HepG2 (cell line): ENCODE data around the gene APLF. TPM values are rescaled to one million over a fixed set of nuclear protein-coding genes. Genes with fewer than 3 reads are reported as not detected.
"Not testable (repeated sequence)": the region's sequence is repeated elsewhere in the genome, so short reads cannot be mapped to it uniquely, and the experiment has no call there.

Experiments used
- ATAC-seq: fragments of 200-7000 bp; cut with Tn5 transposase; 3 replicates; pipeline ENCODE4 v1.9.1; 2020; ENCODE audit warnings: mild to moderate bottlenecking, moderate library complexity
- BruUV-seq: library from RNA; stranded (reverse); fragments of 400-500 nt; replicated peaks from 2 replicates; lab custom pipeline; 2021; lab: Mats Ljungman, UMichigan
- CTCF ChIA-PET: fragments of 300-600 bp; formaldehyde crosslinking; extraction: SDS; loops from one replicate; lab custom pipeline; 2021; ENCODE audit warnings: low total read pairs, inconsistent platforms, low intra/inter-chr PET ratio; lab: Yijun Ruan, JAX
- POLR2A ChIA-PET: fragments of 350-600 bp; sonication (Branson Sonifier 250); formaldehyde crosslinking; loops from one replicate; lab custom pipeline; 2020; ENCODE audit warnings: antibody characterized with exemption, inconsistent platforms; lab: Yijun Ruan, JAX
- DNase-seq: peaks from one replicate; pipeline ENCODE4 v3.0.0-alpha.2; 2015; ENCODE audit warnings: low spot score
- FAIRE-seq: peaks from 3 replicates; lab custom pipeline; 2011; peaks lifted over from hg19 to GRCh38; lab: Jason Lieb, UNC
- H2AFZ ChIP-seq: one replicate; pipeline ENCODE4 v1.6.1; 2011; ENCODE audit warnings: low read length, inconsistent platforms
- H3K27ac ChIP-seq: fragments of 300-600 bp; 3 replicates; pipeline ENCODE4 v1.8.0; 2011; ENCODE audit warnings: mixed run types, mild to moderate bottlenecking, mixed read lengths, low read length, inconsistent platforms; ENCODE audit not compliant: insufficient read depth; ENCODE audit errors: extremely low read length
- H3K27me3 ChIP-seq, 2 experiments: fragments of 200-600 bp in 1 of 2; 2 replicates in 1 of 2; 3 replicates in 1 of 2; pipeline versions ENCODE4 v1.6.0 to v1.8.0; 2011; ENCODE audit warnings: low read length in 2 of 2, mild to moderate bottlenecking in 2 of 2, moderate library complexity in 2 of 2, inconsistent platforms in 1 of 2; ENCODE audit not compliant: insufficient read depth in 2 of 2, control insufficient read depth in 1 of 2
- H3K36me3 ChIP-seq, 2 experiments: fragments of 200-600 bp in 1 of 2; replicated peaks in 1 of 2; 2 replicates in 1 of 2; 3 replicates in 1 of 2; pipeline versions ENCODE4 v1.5.1 to v1.8.0; 2011; ENCODE audit warnings: low read length in 2 of 2, inconsistent platforms in 1 of 2; ENCODE audit not compliant: insufficient read depth in 2 of 2, control insufficient read depth in 1 of 2
- H3K4me1 ChIP-seq: 2 replicates; pipeline ENCODE4 v1.5.1; 2012; ENCODE audit warnings: low read length, inconsistent platforms; ENCODE audit not compliant: insufficient read depth
- H3K4me2 ChIP-seq: 2 replicates; pipeline ENCODE4 v1.6.0; 2011; ENCODE audit warnings: low read depth, low read length, inconsistent platforms
- H3K4me3 ChIP-seq, 3 experiments: fragments of 200-600 bp in 1 of 3; sonication (generic), shearing (Covaris generic) in 1 of 3; replicated peaks in 1 of 3; 2 replicates each; pipeline ENCODE4 v1.5.1; 2011 to 2016; ENCODE audit warnings: low read length in 3 of 3, inconsistent platforms in 2 of 3, low read depth in 2 of 3, mild to moderate bottlenecking in 2 of 3, control low read depth in 1 of 3, mixed read lengths in 1 of 3; ENCODE audit not compliant: insufficient read depth in 1 of 3
- H3K79me2 ChIP-seq: one replicate; pipeline ENCODE4 v1.6.1; 2011; ENCODE audit warnings: low read length, inconsistent platforms; ENCODE audit not compliant: insufficient read depth
- H3K9ac ChIP-seq: 2 replicates; pipeline ENCODE4 v1.6.0; 2011; ENCODE audit warnings: mild to moderate bottlenecking, low read depth, low read length, inconsistent platforms; ENCODE audit not compliant: insufficient read depth
- H3K9me3 ChIP-seq: 2 replicates; pipeline ENCODE4 v1.5.1; 2012; ENCODE audit warnings: mild to moderate bottlenecking, low read length
- H4K20me1 ChIP-seq: 2 replicates; pipeline ENCODE4 v1.6.0; 2011; ENCODE audit warnings: inconsistent platforms, mild to moderate bottlenecking, low read length, moderate library complexity; ENCODE audit not compliant: insufficient read depth
- BHLHE40 ChIP-seq: IDR thresholded peaks from 2 replicates; pipeline ENCODE4 v1.6.1; 2011; ENCODE audit warnings: low read length, improper control_type of control experiment
- NFATC3 ChIP-seq: sonication (generic); formaldehyde crosslinking; IDR thresholded peaks from 2 replicates; pipeline ENCODE4 v1.5.1; 2020; ENCODE audit warnings: mild to moderate bottlenecking, missing genetic modification reagents
- RBM22 ChIP-seq: fragments of 200-400 bp; formaldehyde crosslinking; optimal IDR thresholded peaks from 2 replicates; pipeline ENCODE3; 2017; ENCODE audit warnings: mild to moderate bottlenecking, low read length, moderate library complexity
- SYNCRIP ChIP-seq: fragments of 200-400 bp; formaldehyde crosslinking; IDR thresholded peaks from 2 replicates; pipeline ENCODE4 v1.6.1; 2018; ENCODE audit warnings: mild to moderate bottlenecking, low read depth, low read length; ENCODE audit not compliant: insufficient read depth
- ZNF160 ChIP-seq: sonication (generic); formaldehyde crosslinking; IDR thresholded peaks from 2 replicates; pipeline ENCODE4 v1.8.0; 2022; ENCODE audit warnings: mild to moderate bottlenecking, inconsistent platforms, missing genetic modification reagents
- ZNF431 ChIP-seq: sonication (generic); formaldehyde crosslinking; IDR thresholded peaks from 2 replicates; pipeline ENCODE4 v1.9.0; 2022; ENCODE audit warnings: missing genetic modification reagents, low read depth, mild to moderate bottlenecking, borderline replicate concordance
- ZNF441 ChIP-seq: sonication (generic); formaldehyde crosslinking; IDR thresholded peaks from 2 replicates; pipeline ENCODE4 v1.7.0; 2021; ENCODE audit warnings: missing genetic modification reagents, borderline replicate concordance
- WGBS: methylation state at CpG from one replicate; pipeline ENCODE4 v1.1.6; 2017; ENCODE audit warnings: low lambda C conversion rate; 5-methylcytosine and 5-hydroxymethylcytosine counted together
- in situ Hi-C: cut with HindIII; loops from 2 replicates; pipeline ENCODE4 v1.10.0; 2017; ENCODE audit warnings: low pct_unique_long_range_greater_than_20kb; ENCODE audit not compliant: extremely low pct_ligation_motif_present
- intact Hi-C: fragments of 100-400 bp; cut with micrococcal nuclease; formaldehyde crosslinking; loops from one replicate; pipeline ENCODE4 v1.10.0; 2022; ENCODE audit not compliant: unreplicated experiment
- polyA plus RNA-seq, 8 experiments: library from polyadenylated mRNA; depleted of rRNA in 3 of 8; stranded (reverse) in 7 of 8; unstranded in 1 of 8; fragments of >200 nt; fragmentation: Illumina TruSeq in 4 of 8; extraction: Trizol in 4 of 8; gene quantifications; 2 replicates each; pipeline versions ENCODE4 v1.2.1 to v1.2.3, GENCODE V29; 2011 to 2016; ENCODE audit warnings: low read depth in 4 of 8, missing spikeins in 1 of 8, mixed read lengths in 1 of 8; ENCODE audit not compliant: insufficient read depth in 1 of 8
- total RNA-seq, 5 experiments: library from RNA; depleted of rRNA; stranded (reverse); fragments of >200 nt; fragmentation: Illumina TruSeq; extraction: Trizol; gene quantifications; 2 replicates each; pipeline ENCODE4 v1.2.3, GENCODE V29; 2016; ENCODE audit warnings: low read depth in 1 of 5
- TF ChIP-seq, protein P1 (sequence below): sonication (generic); formaldehyde crosslinking; IDR thresholded peaks from 2 replicates; pipeline ENCODE4 v1.5.0; 2020; ENCODE audit warnings: mild to moderate bottlenecking, missing genetic modification reagents, borderline replicate concordance

APLF gene
- total and polyA plus RNA-seq, 2 of the 13 experiments (the other 11 are each of a cell fraction or from before 2014, with no cell fraction given), result 0.45 to 2.2 TPM

DNA sequence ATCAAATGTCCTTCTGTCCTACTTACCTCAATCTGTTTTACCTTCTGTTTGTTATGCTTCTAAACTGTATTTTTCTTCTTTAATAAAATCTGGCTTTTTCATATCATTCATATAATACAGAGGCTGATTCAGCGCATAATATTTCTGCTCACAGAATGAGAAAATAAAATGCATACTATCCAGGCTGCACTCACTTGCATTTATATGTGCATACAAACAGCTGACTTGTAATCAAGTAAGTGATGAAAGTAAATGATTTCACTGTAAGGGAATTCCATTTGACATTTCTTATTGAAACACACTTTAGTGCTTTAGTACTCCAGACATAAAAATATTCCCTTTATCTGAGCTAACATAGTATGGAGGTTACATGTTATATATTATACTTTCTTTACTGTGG, 100.7 kb downstream of the APLF start (continued):
- no peak for TF ChIP-seq SYNCRIP
- no peak for TF ChIP-seq ZNF431 (CRISPR knock-in tag)
- TF ChIP-seq ZNF441 (CRISPR knock-in tag), result no peak
- TF ChIP-seq, protein P1, sequence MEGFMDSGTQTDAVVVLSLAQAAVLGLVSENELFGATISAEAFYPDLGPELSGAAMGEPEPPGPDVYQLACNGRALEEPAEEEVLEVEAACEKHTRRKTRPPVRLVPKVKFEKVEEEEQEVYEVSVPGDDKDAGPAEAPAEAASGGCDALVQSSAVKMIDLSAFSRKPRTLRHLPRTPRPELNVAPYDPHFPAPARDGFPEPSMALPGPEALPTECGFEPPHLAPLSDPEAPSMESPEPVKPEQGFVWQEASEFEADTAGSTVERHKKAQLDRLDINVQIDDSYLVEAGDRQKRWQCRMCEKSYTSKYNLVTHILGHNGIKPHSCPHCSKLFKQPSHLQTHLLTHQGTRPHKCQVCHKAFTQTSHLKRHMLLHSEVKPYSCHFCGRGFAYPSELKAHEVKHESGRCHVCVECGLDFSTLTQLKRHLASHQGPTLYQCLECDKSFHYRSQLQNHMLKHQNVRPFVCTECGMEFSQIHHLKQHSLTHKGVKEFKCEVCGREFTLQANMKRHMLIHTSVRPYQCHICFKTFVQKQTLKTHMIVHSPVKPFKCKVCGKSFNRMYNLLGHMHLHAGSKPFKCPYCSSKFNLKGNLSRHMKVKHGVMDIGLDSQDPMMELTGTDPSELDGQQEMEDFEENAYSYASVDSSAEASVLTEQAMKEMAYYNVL (CRISPR knock-in tag), result no peak
- TF ChIP-seq ZNF160 (CRISPR knock-in tag), result no peak

DNA sequence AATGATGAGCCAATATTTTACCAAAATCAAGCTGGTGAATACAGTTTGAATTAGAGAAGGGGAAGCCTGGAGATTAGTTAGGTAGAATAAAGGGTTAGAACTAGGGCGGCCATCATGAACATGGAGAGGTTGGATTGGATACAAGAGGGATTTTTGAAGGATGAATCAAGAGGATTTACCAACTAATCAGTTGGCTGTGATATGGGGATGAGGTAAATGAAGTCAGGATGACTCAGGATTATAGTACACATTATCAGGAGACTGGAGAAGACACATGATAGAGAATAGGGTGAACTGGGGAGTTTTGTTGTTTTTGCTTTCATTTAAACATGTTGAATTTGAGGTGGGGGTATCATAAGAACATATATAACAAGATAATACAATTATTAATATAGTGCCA, 102.2 kb downstream of the APLF start:
- DNase-seq, result no peak
- 24% methylated on average over 1 of the region's 1 CpG for WGBS
- in situ Hi-C loops, result loop anchor here (5.0 kb wide), 1 partner anchor 98 kb away; no protein-coding TSS in a partner anchor
- POLR2A ChIA-PET, result no interaction called here
- Histone ChIP-seq H3K4me3 (no peak overlapping the region), H3K9me3 (no peaks in the 10 kb centered on the region), H3K4me2 (no peak overlapping the region), H3K4me1 (no peaks in the 10 kb centered on the region), H3K36me3 (no peaks in the 10 kb centered on the region), H3K27me3 (no peaks in the 10 kb centered on the region), H4K20me1 (no peaks in the 10 kb centered on the region), H3K9ac (no peak overlapping the region), H3K27ac (no peak overlapping the region), H2AFZ (no peak overlapping the region), H3K79me2 (no peaks in the 10 kb centered on the region)
- ATAC-seq, result no peak
- FAIRE-seq, result no peak
- TF ChIP-seq NFATC3 (CRISPR knock-in tag) (no peak), RBM22 (no peak), BHLHE40 (no peak)
- no TSS peak for BruUV-seq
- CTCF ChIA-PET, result no interaction called here
- intact Hi-C loops, result no loop called here

DNA sequence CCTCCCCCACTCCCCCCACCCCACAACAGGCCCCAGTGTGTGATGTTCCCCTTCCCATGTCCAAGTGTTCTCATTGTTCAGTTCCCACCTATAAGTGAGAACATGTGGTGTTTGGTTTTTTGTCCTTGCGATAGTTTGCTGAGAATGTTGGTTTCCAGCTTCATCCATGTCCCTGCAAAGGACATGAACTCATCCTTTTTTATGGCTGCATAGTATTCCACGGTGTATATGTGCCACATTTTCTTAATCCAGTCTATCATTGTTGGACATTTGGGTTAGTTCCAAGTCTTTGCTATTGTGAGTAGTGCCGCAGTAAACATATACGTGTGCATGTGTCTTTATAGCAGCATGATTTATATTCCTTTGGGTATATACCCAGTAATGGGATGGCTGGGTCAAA, 103.0 kb downstream of the APLF start:
- H3K27ac ChIP-seq, H3K27me3 ChIP-seq, intact Hi-C loops, in situ Hi-C loops, H3K9ac ChIP-seq, H3K36me3 ChIP-seq, DNase-seq, H3K4me1 ChIP-seq, H3K4me3 ChIP-seq, POLR2A ChIA-PET, H4K20me1 ChIP-seq, BruUV-seq, H2AFZ ChIP-seq, CTCF ChIA-PET, FAIRE-seq, H3K4me2 ChIP-seq, H3K79me2 ChIP-seq, ATAC-seq, H3K9me3 ChIP-seq: not testable (repeated sequence)
- 70% methylated on average over 4 of the region's 4 CpGs for WGBS
